SK-N-SH (cell line): ENCODE data around the gene RPS16. TPM values are rescaled to one million over a fixed set of nuclear protein-coding genes. Genes with fewer than 3 reads are reported as not detected.

Experiments used
- CTCF ChIA-PET: fragments of 300-600, 350-600 bp; formaldehyde crosslinking; extraction: SDS; loops from one replicate; lab custom pipeline; 2021; lab: Yijun Ruan, JAX
- POLR2A ChIA-PET: fragments of 350-600 bp; sonication (Branson Sonifier 250); formaldehyde crosslinking; extraction: SDS; loops from one replicate; lab custom pipeline; 2020; ENCODE audit warnings: antibody characterized with exemption, inconsistent platforms; lab: Yijun Ruan, JAX
- DNase-seq: peaks from one replicate; pipeline ENCODE4 v3.0.0; 2012
- H2AFZ ChIP-seq: fragments of 200-600 bp; sonication (generic); 2 replicates; pipeline ENCODE4 v1.8.1; 2016; ENCODE audit warnings: antibody characterized with exemption, mild to moderate bottlenecking, low read depth
- H3F3A ChIP-seq: fragments of 200-600 bp; sonication (generic); replicated peaks from 2 replicates; pipeline ENCODE3; 2016; ENCODE audit warnings: antibody characterized with exemption, mild to moderate bottlenecking; ENCODE audit not compliant: insufficient read depth
- H3K27ac ChIP-seq, 2 experiments: fragments of 200-500 bp in 1 of 2; fragments of 200-600 bp in 1 of 2; sonication (Bioruptor generic) in 1 of 2; sonication (generic), shearing (Covaris generic) in 1 of 2; 2 replicates each; pipeline versions ENCODE4 v1.5.1 to v1.6.1; 2014 to 2016; ENCODE audit warnings: low read depth in 2 of 2, inconsistent platforms in 1 of 2, low read length in 1 of 2, mild to moderate bottlenecking in 1 of 2, mixed read lengths in 1 of 2
- H3K27me3 ChIP-seq: fragments of 200-600 bp; sonication (generic), shearing (Covaris generic); 2 replicates; pipeline ENCODE4 v1.6.1; 2016; ENCODE audit warnings: mixed run types; ENCODE audit not compliant: insufficient read depth
- H3K36me3 ChIP-seq, 2 experiments: fragments of 200-500 bp in 1 of 2; fragments of 200-600 bp in 1 of 2; sonication (Bioruptor generic) in 1 of 2; sonication (generic) in 1 of 2; replicated peaks in 1 of 2; 2 replicates each; pipeline versions ENCODE3 to v1.5.1; 2014 to 2016; ENCODE audit warnings: low read length in 1 of 2, mild to moderate bottlenecking in 1 of 2; ENCODE audit not compliant: insufficient read depth in 2 of 2, control insufficient read depth in 1 of 2
- H3K4me1 ChIP-seq, 2 experiments: fragments of 200-500 bp in 1 of 2; fragments of 200-600 bp in 1 of 2; sonication (Bioruptor generic) in 1 of 2; sonication (generic), shearing (Covaris generic) in 1 of 2; 2 replicates each; pipeline versions ENCODE4 v1.5.1 to v1.6.1; 2014 to 2016; ENCODE audit warnings: low read depth in 1 of 2, low read length in 1 of 2, mixed run types in 1 of 2; ENCODE audit not compliant: insufficient read depth in 2 of 2, control insufficient read depth in 1 of 2
- H3K4me2 ChIP-seq: fragments of 200-600 bp; sonication (generic), shearing (Covaris generic); 2 replicates; pipeline ENCODE4 v1.6.1; 2017; ENCODE audit warnings: mixed run types
- H3K4me3 ChIP-seq, 2 experiments: fragments of 200-500 bp in 1 of 2; fragments of 200-600 bp in 1 of 2; sonication (Bioruptor generic) in 1 of 2; sonication (generic), shearing (Covaris generic) in 1 of 2; 2 replicates each; pipeline versions ENCODE4 v1.5.1 to v1.8.1; 2014 to 2016; ENCODE audit warnings: low read depth in 2 of 2, inconsistent platforms in 1 of 2, low read length in 1 of 2, mild to moderate bottlenecking in 1 of 2, mixed read lengths in 1 of 2, moderate library complexity in 1 of 2
- H3K79me2 ChIP-seq: fragments of 200-600 bp; sonication (generic); 2 replicates; pipeline ENCODE4 v1.8.1; 2017; ENCODE audit warnings: mild to moderate bottlenecking; ENCODE audit not compliant: insufficient read depth
- H3K9ac ChIP-seq: fragments of 200-600 bp; sonication (generic); 2 replicates; pipeline ENCODE4 v1.6.1; 2017; ENCODE audit warnings: mixed run types
- H3K9me2 ChIP-seq: fragments of 200-600 bp; sonication (generic); 2 replicates; pipeline ENCODE4 v1.6.1; 2017; ENCODE audit warnings: mixed run types
- H3K9me3 ChIP-seq: fragments of 200-600 bp; sonication (generic); 2 replicates; pipeline ENCODE4 v1.6.1; 2017; ENCODE audit warnings: mixed run types, mild to moderate bottlenecking, moderate library complexity
- H4K20me1 ChIP-seq: fragments of 200-600 bp; sonication (generic); 2 replicates; pipeline ENCODE4 v1.6.1; 2017; ENCODE audit warnings: mild to moderate bottlenecking, mixed run types; ENCODE audit not compliant: insufficient read depth
- GABPA ChIP-seq: IDR thresholded peaks from 2 replicates; pipeline ENCODE4 v1.4.0; 2012; ENCODE audit warnings: low read depth, mild to moderate bottlenecking
- IRF3 ChIP-seq: fragments of 150-350 bp; IDR thresholded peaks from 2 replicates; pipeline ENCODE4 v1.6.1; 2016; ENCODE audit warnings: mild to moderate bottlenecking, low read depth, low read length
- JUND ChIP-seq: IDR thresholded peaks from 2 replicates; pipeline ENCODE4 v1.4.0; 2012
- NRF1 ChIP-seq: IDR thresholded peaks from 2 replicates; pipeline ENCODE4 v1.6.1; 2012; ENCODE audit warnings: low read depth, mild to moderate bottlenecking, low read length
- PBX3 ChIP-seq: IDR thresholded peaks from 2 replicates; pipeline ENCODE4; 2012
- POLR2AphosphoS5 ChIP-seq: IDR thresholded peaks from 2 replicates; pipeline ENCODE4 v1.6.1; 2012; ENCODE audit warnings: low read depth, low read length
- RAD21 ChIP-seq: IDR thresholded peaks from 2 replicates; pipeline ENCODE4 v1.6.1; 2012; ENCODE audit warnings: mild to moderate bottlenecking, low read length
- RFX5 ChIP-seq: IDR thresholded peaks from 2 replicates; pipeline ENCODE4 v1.6.1; 2012; ENCODE audit warnings: mild to moderate bottlenecking, improper control_type of control experiment, low read length
- SIN3A ChIP-seq: IDR thresholded peaks from 2 replicates; pipeline ENCODE4 v1.6.1; 2012; ENCODE audit warnings: low read depth, mild to moderate bottlenecking, low read length, moderate library complexity, borderline replicate concordance
- TEAD4 ChIP-seq: IDR thresholded peaks from 2 replicates; pipeline ENCODE4 v1.4.0; 2012; ENCODE audit warnings: mild to moderate bottlenecking, borderline replicate concordance; ENCODE audit not compliant: insufficient read depth
- WGBS: methylation state at CpG from one replicate; pipeline ENCODE4 v1.1.6; 2017; ENCODE audit warnings: low lambda C conversion rate; 5-methylcytosine and 5-hydroxymethylcytosine counted together
- polyA plus RNA-seq, 3 experiments: library from polyadenylated mRNA; depleted of rRNA; stranded (reverse); fragments of >200 nt; gene quantifications; 2 replicates each; pipeline ENCODE4 v1.2.3, GENCODE V29; 2012

The RPS16 gene
- polyA plus RNA-seq, 1 of the 3 experiments (the other 2 are of a cell fraction), result 7,541 TPM

- Histone ChIP-seq H3K9me3 (no peaks in the 10 kb centered on the region), H3K4me1 (peaks cover 29 to 44% of the 10 kb centered on the region in 2 experiments; a peak in 3 of 4 replicates), H3K4me2 (peak overlapping the region; percentile 92), H3K9me2 (no peaks in the 10 kb centered on the region), H3K79me2 (peaks cover 60% of the 10 kb centered on the region), H3K4me3 (no peak overlapping the region), H3K27ac (peak overlapping the region in 1 of 2 experiments; percentile 91; a peak in 2 of 4 replicates), H3K9ac (peak overlapping the region; percentile 68), H3F3A (peaks cover 38% of the 10 kb centered on the region), H3K27me3 (no peaks in the 10 kb centered on the region), H3K36me3 (peaks cover 0 to 7% of the 10 kb centered on the region in 2 experiments), H2AFZ (no peak overlapping the region), H4K20me1 (peaks cover 29% of the 10 kb centered on the region)
- no peak for DNase-seq
- ChIA-PET POLR2A (interaction anchor here (1.0 kb wide), 1 partner anchor 13 kb away, joined by 4 read pairs; no protein-coding TSS in a partner anchor), CTCF (interaction anchor here (0.9 to 5.1 kb wide), 5 partner anchors 11 to 233 kb away, joined by 3 to 106 read pairs (median 18); partner anchors contain the start of genes MED29, PAF1 and RPS16)
- 88% methylated on average over 1 of the region's 1 CpG for WGBS
- TF ChIP-seq IRF3 (no peak), NRF1 (no peak)
These were observed 25.0 kb downstream of the RPS16 start for GRCh38 chr19:39410831-39411080.

GRCh38 chr19:39410017-39410830 is 25.5 kb downstream of the RPS16 start:
- H4K20me1 ChIP-seq, result peaks cover 29% of the 10 kb centered on the region
- peak overlapping the region; percentile 92 for H3K4me2 ChIP-seq
- H3K27me3 ChIP-seq, result no peaks in the 10 kb centered on the region
- peak overlapping the region; percentile 86 to 91 for H3K27ac ChIP-seq
- TF ChIP-seq SIN3A, result 0 out of 2 replicates have a peak, but pooled peaks have one; percentile 23
- TF ChIP-seq RAD21, result no peak
- H2AFZ ChIP-seq, result no peak overlapping the region
- H3K36me3 ChIP-seq, result peaks cover 0 to 7% of the 10 kb centered on the region in 2 experiments
- ChIA-PET POLR2A (no interaction called here), CTCF (no interaction called here)
- peak overlapping the region; percentile 64 to 82 for H3K4me3 ChIP-seq
- peaks cover 40% of the 10 kb centered on the region for H3F3A ChIP-seq
- H3K4me1 ChIP-seq, result peaks cover 29 to 40% of the 10 kb centered on the region in 2 experiments; a peak in 3 of 4 replicates
- no peaks in the 10 kb centered on the region for H3K9me3 ChIP-seq
- peak overlapping the region; percentile 68 for H3K9ac ChIP-seq
- WGBS, result 14% methylated on average over 21 of the region's 35 CpGs
- no peaks in the 10 kb centered on the region for H3K9me2 ChIP-seq
- DNase-seq, result peak; percentile 73
- H3K79me2 ChIP-seq, result peaks cover 54% of the 10 kb centered on the region

GRCh38 chr19:39409208-39410016 is 26.3 kb downstream of the RPS16 start:
- Histone ChIP-seq H3K79me2 (peaks cover 46% of the 10 kb centered on the region), H4K20me1 (peaks cover 20% of the 10 kb centered on the region), H3K36me3 (peaks cover 0 to 7% of the 10 kb centered on the region in 2 experiments), H3K4me1 (peaks cover 23 to 32% of the 10 kb centered on the region in 2 experiments; a peak in 3 of 4 replicates), H3K9ac (peak overlapping the region; percentile 68), H3K4me2 (peak overlapping the region; percentile 92), H3K9me3 (no peaks in the 10 kb centered on the region), H3K27me3 (no peaks in the 10 kb centered on the region), H2AFZ (no peak overlapping the region), H3K9me2 (no peaks in the 10 kb centered on the region), H3K4me3 (peak overlapping the region; percentile 82 to 98), H3F3A (peaks cover 41% of the 10 kb centered on the region), H3K27ac (peak overlapping the region; percentile 86 to 91)
- ChIA-PET POLR2A (no interaction called here), CTCF (interaction anchor here (0.7 to 3.9 kb wide), 2 partner anchors 12 to 287 kb away, joined by 3 to 52 read pairs; no protein-coding TSS in a partner anchor)
- TF ChIP-seq TEAD4 (no peak), GABPA (peak; percentile 39; the same call in 1 of the 2 replicates), RFX5 (no peak), IRF3 (no peak), PBX3 (0 out of 2 replicates have a peak, but pooled peaks have one; percentile 11), JUND (peak; percentile 6; the same call in 1 of the 2 replicates), POLR2AphosphoS5 (peak; percentile 34; the same call in 1 of the 2 replicates)
- peak; percentile 75 for DNase-seq
- 9% methylated on average over 38 of the region's 52 CpGs for WGBS
